ENCODE data around the gene NCOA1.

GRCh38 chr2:24779116-24779515 is 288.1 kb downstream of the NCOA1 start:
- TF ChIP-seq, protein P1, sequence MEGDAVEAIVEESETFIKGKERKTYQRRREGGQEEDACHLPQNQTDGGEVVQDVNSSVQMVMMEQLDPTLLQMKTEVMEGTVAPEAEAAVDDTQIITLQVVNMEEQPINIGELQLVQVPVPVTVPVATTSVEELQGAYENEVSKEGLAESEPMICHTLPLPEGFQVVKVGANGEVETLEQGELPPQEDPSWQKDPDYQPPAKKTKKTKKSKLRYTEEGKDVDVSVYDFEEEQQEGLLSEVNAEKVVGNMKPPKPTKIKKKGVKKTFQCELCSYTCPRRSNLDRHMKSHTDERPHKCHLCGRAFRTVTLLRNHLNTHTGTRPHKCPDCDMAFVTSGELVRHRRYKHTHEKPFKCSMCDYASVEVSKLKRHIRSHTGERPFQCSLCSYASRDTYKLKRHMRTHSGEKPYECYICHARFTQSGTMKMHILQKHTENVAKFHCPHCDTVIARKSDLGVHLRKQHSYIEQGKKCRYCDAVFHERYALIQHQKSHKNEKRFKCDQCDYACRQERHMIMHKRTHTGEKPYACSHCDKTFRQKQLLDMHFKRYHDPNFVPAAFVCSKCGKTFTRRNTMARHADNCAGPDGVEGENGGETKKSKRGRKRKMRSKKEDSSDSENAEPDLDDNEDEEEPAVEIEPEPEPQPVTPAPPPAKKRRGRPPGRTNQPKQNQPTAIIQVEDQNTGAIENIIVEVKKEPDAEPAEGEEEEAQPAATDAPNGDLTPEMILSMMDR (IDR thresholded peaks at IDR 0.05; ENCODE audit: low read depth, low read length, missing input control) = no peak
- TF ChIP-seq GABPA (IDR thresholded peaks at IDR 0.05 in 1 of 2, conservative IDR thresholded peaks at IDR 0.05 in 1 of 2) = no peak
- TF ChIP-seq MAX (IDR thresholded peaks at IDR 0.05) = no peak
- TF ChIP-seq SP1 (IDR thresholded peaks at IDR 0.05) = no peak
- TF ChIP-seq, protein P2, sequence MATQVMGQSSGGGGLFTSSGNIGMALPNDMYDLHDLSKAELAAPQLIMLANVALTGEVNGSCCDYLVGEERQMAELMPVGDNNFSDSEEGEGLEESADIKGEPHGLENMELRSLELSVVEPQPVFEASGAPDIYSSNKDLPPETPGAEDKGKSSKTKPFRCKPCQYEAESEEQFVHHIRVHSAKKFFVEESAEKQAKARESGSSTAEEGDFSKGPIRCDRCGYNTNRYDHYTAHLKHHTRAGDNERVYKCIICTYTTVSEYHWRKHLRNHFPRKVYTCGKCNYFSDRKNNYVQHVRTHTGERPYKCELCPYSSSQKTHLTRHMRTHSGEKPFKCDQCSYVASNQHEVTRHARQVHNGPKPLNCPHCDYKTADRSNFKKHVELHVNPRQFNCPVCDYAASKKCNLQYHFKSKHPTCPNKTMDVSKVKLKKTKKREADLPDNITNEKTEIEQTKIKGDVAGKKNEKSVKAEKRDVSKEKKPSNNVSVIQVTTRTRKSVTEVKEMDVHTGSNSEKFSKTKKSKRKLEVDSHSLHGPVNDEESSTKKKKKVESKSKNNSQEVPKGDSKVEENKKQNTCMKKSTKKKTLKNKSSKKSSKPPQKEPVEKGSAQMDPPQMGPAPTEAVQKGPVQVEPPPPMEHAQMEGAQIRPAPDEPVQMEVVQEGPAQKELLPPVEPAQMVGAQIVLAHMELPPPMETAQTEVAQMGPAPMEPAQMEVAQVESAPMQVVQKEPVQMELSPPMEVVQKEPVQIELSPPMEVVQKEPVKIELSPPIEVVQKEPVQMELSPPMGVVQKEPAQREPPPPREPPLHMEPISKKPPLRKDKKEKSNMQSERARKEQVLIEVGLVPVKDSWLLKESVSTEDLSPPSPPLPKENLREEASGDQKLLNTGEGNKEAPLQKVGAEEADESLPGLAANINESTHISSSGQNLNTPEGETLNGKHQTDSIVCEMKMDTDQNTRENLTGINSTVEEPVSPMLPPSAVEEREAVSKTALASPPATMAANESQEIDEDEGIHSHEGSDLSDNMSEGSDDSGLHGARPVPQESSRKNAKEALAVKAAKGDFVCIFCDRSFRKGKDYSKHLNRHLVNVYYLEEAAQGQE (IDR thresholded peaks at IDR 0.05) = no peak

Data from liver (tissue), 3 donors.